HepG2 (cell line): ENCODE measurements around the gene RNF208. TPM values are rescaled to one million over a fixed set of nuclear protein-coding genes. Genes with fewer than 3 reads are reported as not detected.

ENCODE experiments used
- CCAR2 ChIP-seq: fragments of 200-400 bp; formaldehyde crosslinking; optimal IDR thresholded peaks from 2 replicates; pipeline ENCODE3; 2018; ENCODE audit warnings: low read depth, mild to moderate bottlenecking, low read length, moderate library complexity
- POLR2AphosphoS5 ChIP-seq: IDR thresholded peaks from 2 replicates; pipeline ENCODE4 v1.6.1; 2012; ENCODE audit warnings: low read depth, low read length
- RAD21 ChIP-seq: fragments of 450-650 bp; formaldehyde crosslinking; IDR thresholded peaks from 2 replicates; pipeline ENCODE4 v1.5.0; 2020; ENCODE audit warnings: mild to moderate bottlenecking
- ZNF232 ChIP-seq: sonication (generic); formaldehyde crosslinking; IDR thresholded peaks from 2 replicates; pipeline ENCODE4 v1.4.0; 2020; ENCODE audit warnings: missing genetic modification reagents, borderline replicate concordance
- ZNF430 ChIP-seq: sonication (generic); formaldehyde crosslinking; IDR thresholded peaks from 2 replicates; pipeline ENCODE4 v1.9.0; 2021; ENCODE audit warnings: mild to moderate bottlenecking, missing genetic modification reagents
- ZNF775 ChIP-seq: sonication (generic); formaldehyde crosslinking; IDR thresholded peaks from 2 replicates; pipeline ENCODE4 v1.4.0; 2020; ENCODE audit warnings: missing genetic modification reagents, mild to moderate bottlenecking, moderate library complexity, borderline replicate concordance
- polyA plus RNA-seq, 8 experiments: library from polyadenylated mRNA; depleted of rRNA in 3 of 8; stranded (reverse) in 7 of 8; unstranded in 1 of 8; fragments of >200 nt; fragmentation: Illumina TruSeq in 4 of 8; extraction: Trizol in 4 of 8; gene quantifications; 2 replicates each; pipeline versions ENCODE4 v1.2.1 to v1.2.3, GENCODE V29; 2011 to 2016; ENCODE audit warnings: low read depth in 4 of 8, missing spikeins in 1 of 8, mixed read lengths in 1 of 8; ENCODE audit not compliant: insufficient read depth in 1 of 8
- total RNA-seq, 5 experiments: library from RNA; depleted of rRNA; stranded (reverse); fragments of >200 nt; fragmentation: Illumina TruSeq; extraction: Trizol; gene quantifications; 2 replicates each; pipeline ENCODE4 v1.2.3, GENCODE V29; 2016; ENCODE audit warnings: low read depth in 1 of 5
- TF ChIP-seq, protein P1 (sequence below): IDR thresholded peaks from 2 replicates; pipeline ENCODE4 v1.4.0; 2020; ENCODE audit warnings: mild to moderate bottlenecking, missing genetic modification reagents
- TF ChIP-seq, protein P2 (sequence below): IDR thresholded peaks from 2 replicates; pipeline ENCODE4 v1.6.1; 2016; ENCODE audit warnings: low read depth, missing genetic modification reagents, missing compliant biosample characterization
- TF ChIP-seq, protein P3 (sequence below): sonication (generic); formaldehyde crosslinking; IDR thresholded peaks from 2 replicates; pipeline ENCODE4 v1.8.0; 2022; ENCODE audit warnings: mild to moderate bottlenecking, missing genetic modification reagents, moderate library complexity
- TF ChIP-seq, protein P4 (sequence below): IDR thresholded peaks from 2 replicates; pipeline ENCODE4 v1.6.1; 2016; ENCODE audit warnings: mild to moderate bottlenecking, missing biosample characterization, missing genetic modification reagents
- TF ChIP-seq, protein P5 (sequence below): sonication (generic); formaldehyde crosslinking; IDR thresholded peaks from 2 replicates; pipeline ENCODE4 v1.4.0; 2020; ENCODE audit warnings: missing genetic modification reagents, borderline replicate concordance
- TF ChIP-seq, protein P6 (sequence below): sonication (generic); formaldehyde crosslinking; conservative IDR thresholded peaks from 2 replicates; pipeline ENCODE4 v1.4.0; 2020; ENCODE audit warnings: missing genetic modification reagents

RNF208 gene
- total and polyA plus RNA-seq, 2 of the 13 experiments (the other 11 are each of a cell fraction or from before 2014, with no cell fraction given): 1.6 to 2.1 TPM

DNA sequence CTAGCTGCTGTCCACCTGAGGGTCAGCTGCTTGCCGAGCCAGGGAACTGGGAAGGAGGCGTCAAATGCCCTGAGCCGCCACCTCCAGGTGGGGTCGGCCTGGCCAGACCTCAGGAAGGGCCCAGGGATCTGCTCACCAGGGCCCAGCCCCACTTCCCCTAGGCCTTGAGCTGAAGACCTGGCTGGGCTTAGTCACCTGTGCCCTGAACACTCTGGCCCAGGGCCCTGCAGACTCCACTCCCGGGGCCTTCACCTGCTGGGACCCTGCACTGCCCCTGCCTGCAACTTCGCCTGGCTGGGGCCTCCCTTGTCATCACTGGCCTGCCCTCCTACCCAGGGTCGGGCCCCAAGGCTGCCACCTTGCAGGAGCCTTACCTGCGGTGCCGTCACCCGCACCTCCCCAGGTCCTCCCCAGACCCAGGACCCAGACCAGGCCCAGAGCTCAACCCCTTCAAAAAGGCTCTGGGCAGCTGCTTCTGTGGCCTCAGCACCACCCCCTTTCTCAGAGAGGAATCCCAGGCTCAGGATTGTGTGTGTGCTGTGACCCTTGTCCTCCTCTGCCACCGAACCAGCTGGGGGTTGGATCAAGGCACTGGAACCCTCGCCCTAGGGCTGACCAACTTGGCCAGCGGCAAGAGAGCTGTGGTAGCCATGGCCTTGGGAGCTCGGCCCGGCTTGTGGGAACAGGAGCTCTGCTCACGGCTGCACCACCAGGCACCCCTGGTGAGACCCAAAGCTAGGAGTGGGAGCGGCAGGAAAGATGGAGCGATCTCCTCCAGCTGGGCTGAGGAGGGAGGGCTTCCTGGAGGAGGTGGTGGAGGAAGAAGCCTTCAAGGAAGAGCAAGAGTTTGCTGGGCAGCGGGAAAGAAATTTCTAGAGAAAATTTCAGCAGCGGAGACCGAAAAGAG, 31.9 kb upstream of the RNF208 start (continued):
- TF ChIP-seq, protein P1, sequence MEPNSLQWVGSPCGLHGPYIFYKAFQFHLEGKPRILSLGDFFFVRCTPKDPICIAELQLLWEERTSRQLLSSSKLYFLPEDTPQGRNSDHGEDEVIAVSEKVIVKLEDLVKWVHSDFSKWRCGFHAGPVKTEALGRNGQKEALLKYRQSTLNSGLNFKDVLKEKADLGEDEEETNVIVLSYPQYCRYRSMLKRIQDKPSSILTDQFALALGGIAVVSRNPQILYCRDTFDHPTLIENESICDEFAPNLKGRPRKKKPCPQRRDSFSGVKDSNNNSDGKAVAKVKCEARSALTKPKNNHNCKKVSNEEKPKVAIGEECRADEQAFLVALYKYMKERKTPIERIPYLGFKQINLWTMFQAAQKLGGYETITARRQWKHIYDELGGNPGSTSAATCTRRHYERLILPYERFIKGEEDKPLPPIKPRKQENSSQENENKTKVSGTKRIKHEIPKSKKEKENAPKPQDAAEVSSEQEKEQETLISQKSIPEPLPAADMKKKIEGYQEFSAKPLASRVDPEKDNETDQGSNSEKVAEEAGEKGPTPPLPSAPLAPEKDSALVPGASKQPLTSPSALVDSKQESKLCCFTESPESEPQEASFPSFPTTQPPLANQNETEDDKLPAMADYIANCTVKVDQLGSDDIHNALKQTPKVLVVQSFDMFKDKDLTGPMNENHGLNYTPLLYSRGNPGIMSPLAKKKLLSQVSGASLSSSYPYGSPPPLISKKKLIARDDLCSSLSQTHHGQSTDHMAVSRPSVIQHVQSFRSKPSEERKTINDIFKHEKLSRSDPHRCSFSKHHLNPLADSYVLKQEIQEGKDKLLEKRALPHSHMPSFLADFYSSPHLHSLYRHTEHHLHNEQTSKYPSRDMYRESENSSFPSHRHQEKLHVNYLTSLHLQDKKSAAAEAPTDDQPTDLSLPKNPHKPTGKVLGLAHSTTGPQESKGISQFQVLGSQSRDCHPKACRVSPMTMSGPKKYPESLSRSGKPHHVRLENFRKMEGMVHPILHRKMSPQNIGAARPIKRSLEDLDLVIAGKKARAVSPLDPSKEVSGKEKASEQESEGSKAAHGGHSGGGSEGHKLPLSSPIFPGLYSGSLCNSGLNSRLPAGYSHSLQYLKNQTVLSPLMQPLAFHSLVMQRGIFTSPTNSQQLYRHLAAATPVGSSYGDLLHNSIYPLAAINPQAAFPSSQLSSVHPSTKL: no peak
- TF ChIP-seq, protein P2, sequence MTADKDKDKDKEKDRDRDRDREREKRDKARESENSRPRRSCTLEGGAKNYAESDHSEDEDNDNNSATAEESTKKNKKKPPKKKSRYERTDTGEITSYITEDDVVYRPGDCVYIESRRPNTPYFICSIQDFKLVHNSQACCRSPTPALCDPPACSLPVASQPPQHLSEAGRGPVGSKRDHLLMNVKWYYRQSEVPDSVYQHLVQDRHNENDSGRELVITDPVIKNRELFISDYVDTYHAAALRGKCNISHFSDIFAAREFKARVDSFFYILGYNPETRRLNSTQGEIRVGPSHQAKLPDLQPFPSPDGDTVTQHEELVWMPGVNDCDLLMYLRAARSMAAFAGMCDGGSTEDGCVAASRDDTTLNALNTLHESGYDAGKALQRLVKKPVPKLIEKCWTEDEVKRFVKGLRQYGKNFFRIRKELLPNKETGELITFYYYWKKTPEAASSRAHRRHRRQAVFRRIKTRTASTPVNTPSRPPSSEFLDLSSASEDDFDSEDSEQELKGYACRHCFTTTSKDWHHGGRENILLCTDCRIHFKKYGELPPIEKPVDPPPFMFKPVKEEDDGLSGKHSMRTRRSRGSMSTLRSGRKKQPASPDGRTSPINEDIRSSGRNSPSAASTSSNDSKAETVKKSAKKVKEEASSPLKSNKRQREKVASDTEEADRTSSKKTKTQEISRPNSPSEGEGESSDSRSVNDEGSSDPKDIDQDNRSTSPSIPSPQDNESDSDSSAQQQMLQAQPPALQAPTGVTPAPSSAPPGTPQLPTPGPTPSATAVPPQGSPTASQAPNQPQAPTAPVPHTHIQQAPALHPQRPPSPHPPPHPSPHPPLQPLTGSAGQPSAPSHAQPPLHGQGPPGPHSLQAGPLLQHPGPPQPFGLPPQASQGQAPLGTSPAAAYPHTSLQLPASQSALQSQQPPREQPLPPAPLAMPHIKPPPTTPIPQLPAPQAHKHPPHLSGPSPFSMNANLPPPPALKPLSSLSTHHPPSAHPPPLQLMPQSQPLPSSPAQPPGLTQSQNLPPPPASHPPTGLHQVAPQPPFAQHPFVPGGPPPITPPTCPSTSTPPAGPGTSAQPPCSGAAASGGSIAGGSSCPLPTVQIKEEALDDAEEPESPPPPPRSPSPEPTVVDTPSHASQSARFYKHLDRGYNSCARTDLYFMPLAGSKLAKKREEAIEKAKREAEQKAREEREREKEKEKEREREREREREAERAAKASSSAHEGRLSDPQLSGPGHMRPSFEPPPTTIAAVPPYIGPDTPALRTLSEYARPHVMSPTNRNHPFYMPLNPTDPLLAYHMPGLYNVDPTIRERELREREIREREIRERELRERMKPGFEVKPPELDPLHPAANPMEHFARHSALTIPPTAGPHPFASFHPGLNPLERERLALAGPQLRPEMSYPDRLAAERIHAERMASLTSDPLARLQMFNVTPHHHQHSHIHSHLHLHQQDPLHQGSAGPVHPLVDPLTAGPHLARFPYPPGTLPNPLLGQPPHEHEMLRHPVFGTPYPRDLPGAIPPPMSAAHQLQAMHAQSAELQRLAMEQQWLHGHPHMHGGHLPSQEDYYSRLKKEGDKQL (CRISPR knock-in tag): no peak
- TF ChIP-seq POLR2AphosphoS5: no peak
- TF ChIP-seq RAD21 (CRISPR knock-in tag): no peak
- TF ChIP-seq, protein P3, sequence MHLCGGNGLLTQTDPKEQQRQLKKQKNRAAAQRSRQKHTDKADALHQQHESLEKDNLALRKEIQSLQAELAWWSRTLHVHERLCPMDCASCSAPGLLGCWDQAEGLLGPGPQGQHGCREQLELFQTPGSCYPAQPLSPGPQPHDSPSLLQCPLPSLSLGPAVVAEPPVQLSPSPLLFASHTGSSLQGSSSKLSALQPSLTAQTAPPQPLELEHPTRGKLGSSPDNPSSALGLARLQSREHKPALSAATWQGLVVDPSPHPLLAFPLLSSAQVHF (CRISPR knock-in tag): no peak
- TF ChIP-seq CCAR2: no peak
- TF ChIP-seq, protein P4, sequence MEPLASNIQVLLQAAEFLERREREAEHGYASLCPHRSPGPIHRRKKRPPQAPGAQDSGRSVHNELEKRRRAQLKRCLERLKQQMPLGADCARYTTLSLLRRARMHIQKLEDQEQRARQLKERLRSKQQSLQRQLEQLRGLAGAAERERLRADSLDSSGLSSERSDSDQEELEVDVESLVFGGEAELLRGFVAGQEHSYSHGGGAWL (CRISPR knock-in tag): no peak
- no peak for TF ChIP-seq ZNF430 (CRISPR knock-in tag)
- TF ChIP-seq, protein P5, sequence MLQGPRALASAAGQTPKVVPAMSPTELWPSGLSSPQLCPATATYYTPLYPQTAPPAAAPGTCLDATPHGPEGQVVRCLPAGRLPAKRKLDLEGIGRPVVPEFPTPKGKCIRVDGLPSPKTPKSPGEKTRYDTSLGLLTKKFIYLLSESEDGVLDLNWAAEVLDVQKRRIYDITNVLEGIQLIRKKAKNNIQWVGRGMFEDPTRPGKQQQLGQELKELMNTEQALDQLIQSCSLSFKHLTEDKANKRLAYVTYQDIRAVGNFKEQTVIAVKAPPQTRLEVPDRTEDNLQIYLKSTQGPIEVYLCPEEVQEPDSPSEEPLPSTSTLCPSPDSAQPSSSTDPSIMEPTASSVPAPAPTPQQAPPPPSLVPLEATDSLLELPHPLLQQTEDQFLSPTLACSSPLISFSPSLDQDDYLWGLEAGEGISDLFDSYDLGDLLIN (CRISPR knock-in tag): no peak
- TF ChIP-seq, protein P6, sequence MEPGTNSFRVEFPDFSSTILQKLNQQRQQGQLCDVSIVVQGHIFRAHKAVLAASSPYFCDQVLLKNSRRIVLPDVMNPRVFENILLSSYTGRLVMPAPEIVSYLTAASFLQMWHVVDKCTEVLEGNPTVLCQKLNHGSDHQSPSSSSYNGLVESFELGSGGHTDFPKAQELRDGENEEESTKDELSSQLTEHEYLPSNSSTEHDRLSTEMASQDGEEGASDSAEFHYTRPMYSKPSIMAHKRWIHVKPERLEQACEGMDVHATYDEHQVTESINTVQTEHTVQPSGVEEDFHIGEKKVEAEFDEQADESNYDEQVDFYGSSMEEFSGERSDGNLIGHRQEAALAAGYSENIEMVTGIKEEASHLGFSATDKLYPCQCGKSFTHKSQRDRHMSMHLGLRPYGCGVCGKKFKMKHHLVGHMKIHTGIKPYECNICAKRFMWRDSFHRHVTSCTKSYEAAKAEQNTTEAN: no peak
- TF ChIP-seq ZNF232 (CRISPR knock-in tag): no peak
- TF ChIP-seq ZNF775 (CRISPR knock-in tag): no peak
